ENCODE results near the gene RPL10. TPM values are rescaled to one million over a fixed set of nuclear protein-coding genes. Genes with fewer than 3 reads are reported as not detected.

The RPL10 gene
- total and polyA plus RNA-seq, 2 donors (not counting 3 experiments of a cell fraction or from before 2014, with no cell fraction given), result 2,493 to 7,586 TPM

DNA sequence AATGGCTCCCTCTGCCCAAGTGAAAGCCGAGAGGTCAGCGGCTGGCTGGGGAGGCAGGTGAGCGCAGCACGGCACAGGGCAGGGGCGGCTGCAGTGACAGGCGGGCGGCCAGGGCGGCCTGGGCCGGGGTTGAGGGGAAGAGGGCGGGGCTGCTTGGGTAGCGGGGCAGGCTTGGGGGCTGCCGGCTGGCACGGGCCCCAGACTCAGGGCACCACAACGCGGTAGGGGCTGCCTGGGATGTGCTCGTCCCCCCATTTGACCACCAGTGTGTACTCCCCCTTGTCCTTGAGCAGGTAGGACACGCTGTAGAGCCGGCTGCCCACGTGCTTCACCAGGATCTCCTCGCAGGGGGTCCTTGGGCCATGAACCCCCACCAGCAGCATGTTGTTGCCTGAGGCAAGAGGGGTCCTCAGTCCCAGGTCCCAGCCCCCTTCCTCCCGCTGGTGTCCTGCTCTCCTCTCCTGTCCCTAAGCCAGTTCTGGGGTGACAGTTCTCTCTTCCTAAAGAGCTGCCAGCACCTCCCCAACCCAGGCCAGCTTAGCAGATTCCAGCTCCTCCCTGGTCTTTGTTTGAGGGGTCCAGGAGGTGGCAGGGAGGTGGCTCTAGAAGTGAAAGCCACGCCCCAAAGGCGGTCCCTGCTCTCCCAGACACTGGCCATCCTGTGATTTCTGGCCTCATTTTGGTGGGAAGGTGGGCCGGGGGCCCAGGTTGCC lies 49.4 kb upstream of the RPL10 start:
- CTCF ChIA-PET, result no interaction called here

More for the DNA sequence above, 49.4 kb upstream of the RPL10 start:
- no peaks in the 10 kb centered on the region for H3K79me2 ChIP-seq (ENCODE audit: control insufficient read depth, insufficient read depth, low read length)
- no peak for FAIRE-seq
- H3K36me3 ChIP-seq (ENCODE audit: control insufficient read depth in 2 of 2, extremely low read depth in 1 of 2, insufficient read depth in 2 of 2, low read length in 2 of 2), result peaks cover 5 to 51% of the 10 kb centered on the region in 2 experiments
- dilution Hi-C loops (cut with MboI; ENCODE audit: extremely low pct_ligation_motif_present, low sequenced_read_pairs), result no loop called here
- no peak overlapping the region for H3K27ac ChIP-seq (ENCODE audit: insufficient read depth, low read depth, low read length)
- H3K4me1 ChIP-seq (ENCODE audit: control insufficient read depth, extremely low read depth, insufficient read depth, low read length), result no peaks in the 10 kb centered on the region
- H2AFZ ChIP-seq (ENCODE audit: low read depth, low read length), result no peak overlapping the region
- TSS peak; percentile 36 for BruUV-seq (replicated peaks)
- H3K9me1 ChIP-seq (replicated peaks; ENCODE audit: control insufficient read depth, extremely low read depth, insufficient read depth, low read length), result no peaks in the 10 kb centered on the region
- POLR2A ChIA-PET, result no interaction called here
- TF ChIP-seq GATA2 (IDR thresholded peaks at IDR 0.05; ENCODE audit: insufficient read depth, insufficient read length, low read depth, low read length), result no peak
- no peak for TF ChIP-seq POLR2A (IDR thresholded peaks at IDR 0.05; ENCODE audit: low read depth, low read length)
- TF ChIP-seq MYC (IDR thresholded peaks at IDR 0.05; ENCODE audit: low read depth, low read length), result no peak
- TF ChIP-seq JUN (IDR thresholded peaks at IDR 0.05; ENCODE audit: borderline replicate concordance, insufficient read depth, insufficient read length, low read depth), result no peak
- TF ChIP-seq, protein P1, sequence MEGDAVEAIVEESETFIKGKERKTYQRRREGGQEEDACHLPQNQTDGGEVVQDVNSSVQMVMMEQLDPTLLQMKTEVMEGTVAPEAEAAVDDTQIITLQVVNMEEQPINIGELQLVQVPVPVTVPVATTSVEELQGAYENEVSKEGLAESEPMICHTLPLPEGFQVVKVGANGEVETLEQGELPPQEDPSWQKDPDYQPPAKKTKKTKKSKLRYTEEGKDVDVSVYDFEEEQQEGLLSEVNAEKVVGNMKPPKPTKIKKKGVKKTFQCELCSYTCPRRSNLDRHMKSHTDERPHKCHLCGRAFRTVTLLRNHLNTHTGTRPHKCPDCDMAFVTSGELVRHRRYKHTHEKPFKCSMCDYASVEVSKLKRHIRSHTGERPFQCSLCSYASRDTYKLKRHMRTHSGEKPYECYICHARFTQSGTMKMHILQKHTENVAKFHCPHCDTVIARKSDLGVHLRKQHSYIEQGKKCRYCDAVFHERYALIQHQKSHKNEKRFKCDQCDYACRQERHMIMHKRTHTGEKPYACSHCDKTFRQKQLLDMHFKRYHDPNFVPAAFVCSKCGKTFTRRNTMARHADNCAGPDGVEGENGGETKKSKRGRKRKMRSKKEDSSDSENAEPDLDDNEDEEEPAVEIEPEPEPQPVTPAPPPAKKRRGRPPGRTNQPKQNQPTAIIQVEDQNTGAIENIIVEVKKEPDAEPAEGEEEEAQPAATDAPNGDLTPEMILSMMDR (IDR thresholded peaks at IDR 0.05; ENCODE audit: extremely low read depth in 1 of 2, insufficient read depth in 1 of 2, low read depth in 1 of 2, low read length in 2 of 2), result no peak
- TF ChIP-seq, protein P2, sequence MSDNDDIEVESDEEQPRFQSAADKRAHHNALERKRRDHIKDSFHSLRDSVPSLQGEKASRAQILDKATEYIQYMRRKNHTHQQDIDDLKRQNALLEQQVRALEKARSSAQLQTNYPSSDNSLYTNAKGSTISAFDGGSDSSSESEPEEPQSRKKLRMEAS (IDR thresholded peaks at IDR 0.05; ENCODE audit: insufficient read depth, insufficient read length), result no peak
- no peak for TF ChIP-seq FOS (IDR thresholded peaks at IDR 0.05; ENCODE audit: borderline replicate concordance, insufficient read depth, low read length)
- no peak for TF ChIP-seq EZH2 (IDR thresholded peaks at IDR 0.05; ENCODE audit: borderline replicate concordance, low read depth, low read length, severe bottlenecking)
- TF ChIP-seq POLR2AphosphoS5 (IDR thresholded peaks at IDR 0.05; ENCODE audit: insufficient read depth, low read depth, low read length), result no peak
- no peaks in the 10 kb centered on the region for H3K9me3 ChIP-seq (replicated peaks; ENCODE audit: control insufficient read depth, insufficient read depth, low read length)
- intact Hi-C loops (cut with micrococcal nuclease), result no loop called here
- H4K20me1 ChIP-seq (replicated peaks; ENCODE audit: control insufficient read depth, extremely low read depth, insufficient read depth, low read length), result no peaks in the 10 kb centered on the region
- no peak overlapping the region for H3K4me2 ChIP-seq (ENCODE audit: insufficient read depth, low read length)
- no peak for DNase-seq (ENCODE audit: low read depth, low spot score)
- no peak overlapping the region for H3K9ac ChIP-seq (replicated peaks; ENCODE audit: extremely low read depth, insufficient read depth, low read length)
- H3K4me3 ChIP-seq (replicated peaks in 1 of 3; ENCODE audit: insufficient read depth in 1 of 3, low read depth in 1 of 3, low read length in 3 of 3), result no peak overlapping the region
- H3K27me3 ChIP-seq (ENCODE audit: control insufficient read depth in 2 of 2, insufficient read depth in 2 of 2, low read length in 2 of 2), result no peaks in the 10 kb centered on the region

Measured in endothelial cell of umbilical vein (primary cell).